IPS-20b (cell line): ENCODE measurements around the gene TMEM250.

Experiments
- H3K27ac ChIP-seq: one replicate; pipeline ENCODE4 v1.5.1; 2013; ENCODE audit warnings: low read length
- H3K27me3 ChIP-seq: 2 replicates; pipeline ENCODE4 v1.6.1; 2013; ENCODE audit warnings: mild to moderate bottlenecking, low read length, inconsistent platforms; ENCODE audit not compliant: insufficient read depth
- H3K36me3 ChIP-seq: 2 replicates; pipeline ENCODE4 v1.6.1; 2013; ENCODE audit warnings: low read depth, mild to moderate bottlenecking, inconsistent platforms, low read length, moderate library complexity; ENCODE audit not compliant: insufficient read depth
- H3K4me1 ChIP-seq: 2 replicates; pipeline ENCODE4 v1.6.1; 2013; ENCODE audit warnings: mild to moderate bottlenecking, control low read depth, inconsistent platforms, low read length, moderate library complexity; ENCODE audit not compliant: insufficient read depth
- H3K4me3 ChIP-seq: 2 replicates; pipeline ENCODE4 v1.5.1; 2013; ENCODE audit warnings: mild to moderate bottlenecking, low read length, inconsistent platforms
- H3K9ac ChIP-seq: 2 replicates; pipeline ENCODE4 v1.6.1; 2013; ENCODE audit warnings: low read depth, mild to moderate bottlenecking, inconsistent platforms, low read length, moderate library complexity
- H3K9me3 ChIP-seq: 2 replicates; pipeline ENCODE4 v1.6.1; 2013; ENCODE audit warnings: mild to moderate bottlenecking, low read depth, low read length, inconsistent platforms; ENCODE audit not compliant: insufficient read depth

TMEM250 gene

DNA sequence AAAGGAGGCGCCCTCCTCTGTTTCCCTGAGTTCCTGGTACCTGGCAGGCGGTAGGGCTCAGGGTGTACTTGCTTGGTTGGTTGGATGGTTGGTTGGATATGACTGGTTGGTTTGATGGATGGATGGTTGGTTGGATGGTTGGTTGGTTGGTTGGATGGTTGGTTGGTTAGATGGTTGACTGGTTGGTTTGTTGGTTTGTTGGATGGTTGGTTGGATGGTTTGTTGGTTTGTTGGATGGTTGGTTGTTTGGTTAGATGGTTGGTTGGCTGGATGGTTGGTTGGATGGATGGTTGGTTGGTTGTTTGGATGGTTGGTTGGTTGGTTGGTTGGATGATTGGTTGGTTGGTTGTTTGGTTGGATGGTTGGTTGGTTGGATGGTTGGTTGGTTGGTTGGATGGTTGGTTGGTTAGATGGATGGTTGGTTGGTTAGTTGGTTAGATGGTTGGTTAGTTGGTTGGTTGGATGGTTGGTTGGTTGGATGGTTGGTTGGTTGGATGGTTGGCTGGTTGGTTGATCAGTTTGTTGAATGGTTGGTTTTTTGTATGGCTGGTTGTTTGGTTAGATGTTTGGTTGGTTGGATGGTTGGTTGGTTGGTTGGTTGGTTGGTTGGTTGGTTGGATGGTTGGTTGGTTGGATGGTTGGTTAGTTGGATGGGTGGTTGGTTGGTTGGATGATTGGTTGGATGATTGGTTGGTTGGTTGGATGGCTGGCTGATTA, 6.5 kb upstream of the TMEM250 start:
- Histone ChIP-seq H3K4me1 (no peaks in the 10 kb centered on the region; the same call in 1 of the 2 replicates), H3K27ac (no peak overlapping the region), H3K36me3 (no peaks in the 10 kb centered on the region), H3K27me3 (peaks cover 8% of the 10 kb centered on the region), H3K4me3 (no peak overlapping the region), H3K9me3 (no peaks in the 10 kb centered on the region), H3K9ac (no peak overlapping the region)

DNA sequence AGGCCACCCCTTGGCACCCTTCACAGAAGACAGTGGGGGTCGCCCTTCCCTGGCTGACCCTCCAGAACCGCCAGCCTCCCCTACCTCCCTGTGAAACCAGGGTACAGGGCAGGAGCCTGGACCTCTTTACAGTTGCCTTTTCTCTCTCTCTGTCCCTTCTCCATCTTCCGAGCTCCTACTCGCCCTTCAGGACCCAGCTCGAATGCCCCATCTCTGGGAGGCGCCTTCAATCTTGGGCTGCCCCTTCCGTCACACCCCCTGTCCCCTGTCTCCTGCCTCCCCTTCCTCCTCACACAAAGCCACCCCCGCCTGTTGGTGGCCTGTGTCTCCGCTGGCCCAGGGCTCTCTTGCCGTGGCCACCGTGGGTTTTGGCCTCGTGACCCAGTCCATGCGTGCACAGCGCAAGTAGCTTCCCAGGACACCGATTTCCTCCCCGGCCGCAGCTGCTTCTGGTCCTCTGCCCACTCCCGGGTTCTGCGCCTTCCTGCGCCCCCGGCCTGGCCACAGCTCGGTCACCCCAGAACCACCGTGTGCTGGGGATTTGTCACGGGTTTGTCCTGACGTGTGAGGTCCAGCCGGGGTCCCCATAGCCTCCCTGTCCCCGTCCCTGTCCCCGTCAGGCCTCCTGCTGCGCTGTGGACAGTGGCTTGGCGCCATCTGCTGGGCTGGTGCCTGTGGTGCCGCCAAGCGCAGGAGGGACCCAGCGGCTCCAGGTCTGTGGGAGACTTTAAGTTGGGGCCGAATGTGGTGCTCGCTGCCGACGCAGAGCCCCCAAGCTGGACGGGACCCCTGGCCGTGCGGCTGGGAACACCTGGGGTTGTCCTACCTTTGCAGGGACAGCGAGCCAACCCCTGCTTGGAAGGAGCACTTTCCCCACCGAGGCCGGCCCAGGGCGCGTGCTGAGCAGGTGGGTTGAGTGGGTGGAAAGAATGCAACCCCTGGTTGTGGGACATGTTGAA, 4.0 kb upstream of the TMEM250 start:
- Histone ChIP-seq H3K9me3 (no peaks in the 10 kb centered on the region), H3K9ac (no peak overlapping the region), H3K4me1 (no peaks in the 10 kb centered on the region; the same call in 1 of the 2 replicates), H3K36me3 (no peaks in the 10 kb centered on the region), H3K27ac (no peak overlapping the region), H3K27me3 (peaks cover 8% of the 10 kb centered on the region), H3K4me3 (no peak overlapping the region)

DNA sequence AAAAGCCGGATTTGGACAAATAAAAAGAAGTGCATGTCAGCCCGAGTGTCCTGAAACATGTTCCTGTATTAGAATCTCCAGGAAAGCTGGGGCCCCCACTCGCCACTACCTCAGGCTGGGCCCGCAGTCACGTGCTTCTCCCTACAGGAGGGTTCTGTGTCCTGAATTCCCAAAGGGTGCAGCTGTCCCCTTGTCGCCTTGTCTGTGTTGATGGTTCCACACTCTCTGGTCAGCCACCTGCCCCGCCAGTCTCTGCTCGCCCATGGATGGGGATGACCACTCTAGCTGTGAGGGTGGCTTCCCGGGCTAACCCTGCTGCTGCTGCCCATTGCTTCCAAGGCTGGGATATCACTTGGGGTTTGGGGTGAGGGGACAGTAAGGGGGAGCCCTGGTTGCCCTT, 3.1 kb upstream of the TMEM250 start:
- Histone ChIP-seq H3K9me3 (no peaks in the 10 kb centered on the region), H3K27me3 (peaks cover 8% of the 10 kb centered on the region), H3K27ac (no peak overlapping the region), H3K9ac (no peak overlapping the region), H3K36me3 (no peaks in the 10 kb centered on the region), H3K4me3 (no peak overlapping the region), H3K4me1 (peaks cover 4% of the 10 kb centered on the region; the same call in 1 of the 2 replicates)

DNA sequence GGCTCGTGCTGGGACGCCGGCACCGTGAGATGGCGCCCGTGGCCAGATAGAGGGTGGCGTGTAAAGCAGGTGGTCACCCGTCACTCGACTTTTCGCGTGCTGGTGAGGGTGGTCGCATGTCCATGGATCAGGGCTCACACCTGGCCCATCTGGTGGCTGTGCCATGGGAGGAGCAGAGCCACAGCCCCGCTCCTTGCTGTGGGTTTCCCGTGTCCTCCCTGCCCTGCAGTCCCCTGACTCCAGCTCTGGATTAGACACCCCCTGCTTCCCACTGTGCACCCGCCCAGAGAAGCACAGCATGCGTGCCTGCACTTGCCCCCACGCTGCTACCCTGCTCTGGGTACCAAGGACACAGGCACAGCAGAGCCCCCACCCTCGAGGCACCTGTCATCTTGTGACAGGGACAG, 1.8 kb upstream of the TMEM250 start:
- Histone ChIP-seq H3K27me3 (peaks cover 8% of the 10 kb centered on the region), H3K4me1 (peaks cover 4% of the 10 kb centered on the region; the same call in 1 of the 2 replicates), H3K9ac (no peak overlapping the region), H3K36me3 (0 out of 2 replicates have a peak, but pooled peaks cover 4% of the 10 kb centered on the region), H3K4me3 (no peak overlapping the region), H3K27ac (no peak overlapping the region), H3K9me3 (no peaks in the 10 kb centered on the region)

DNA sequence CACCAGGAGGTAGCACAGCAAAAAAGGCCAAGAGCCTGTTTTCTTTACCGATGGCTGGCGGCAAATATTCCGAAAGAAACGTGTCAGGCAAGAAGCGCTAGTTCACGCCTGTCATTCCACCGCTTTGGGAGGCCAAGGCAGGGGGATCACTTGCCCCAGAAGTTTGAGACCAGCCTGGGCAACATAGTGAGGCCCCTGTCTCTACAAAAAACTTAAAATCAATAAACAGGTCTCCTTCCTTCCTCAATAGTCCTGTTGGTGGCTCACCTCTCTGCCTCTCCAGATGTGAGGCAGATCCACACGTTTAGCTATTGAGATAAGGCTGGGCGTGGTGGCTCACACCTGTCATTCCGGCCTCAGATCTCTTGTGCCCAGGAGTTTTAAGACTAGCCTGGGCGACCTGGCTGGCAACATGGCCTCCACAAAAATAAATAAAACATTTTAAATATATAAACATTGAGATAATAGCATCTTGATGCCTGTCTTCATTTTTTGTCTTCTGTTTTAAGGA, 1.3 kb upstream of the TMEM250 start:
- H3K4me1 ChIP-seq, result peaks cover 4% of the 10 kb centered on the region; the same call in 1 of the 2 replicates
- peaks cover 8% of the 10 kb centered on the region for H3K27me3 ChIP-seq
- H3K9me3 ChIP-seq, result no peaks in the 10 kb centered on the region
- peak overlapping the region; percentile 71; the same call in 1 of the 2 replicates for H3K4me3 ChIP-seq
- H3K36me3 ChIP-seq, result 0 out of 2 replicates have a peak, but pooled peaks cover 9% of the 10 kb centered on the region
- no peak overlapping the region for H3K27ac ChIP-seq
- H3K9ac ChIP-seq, result peak overlapping the region; percentile 87; the same call in 1 of the 2 replicates

DNA sequence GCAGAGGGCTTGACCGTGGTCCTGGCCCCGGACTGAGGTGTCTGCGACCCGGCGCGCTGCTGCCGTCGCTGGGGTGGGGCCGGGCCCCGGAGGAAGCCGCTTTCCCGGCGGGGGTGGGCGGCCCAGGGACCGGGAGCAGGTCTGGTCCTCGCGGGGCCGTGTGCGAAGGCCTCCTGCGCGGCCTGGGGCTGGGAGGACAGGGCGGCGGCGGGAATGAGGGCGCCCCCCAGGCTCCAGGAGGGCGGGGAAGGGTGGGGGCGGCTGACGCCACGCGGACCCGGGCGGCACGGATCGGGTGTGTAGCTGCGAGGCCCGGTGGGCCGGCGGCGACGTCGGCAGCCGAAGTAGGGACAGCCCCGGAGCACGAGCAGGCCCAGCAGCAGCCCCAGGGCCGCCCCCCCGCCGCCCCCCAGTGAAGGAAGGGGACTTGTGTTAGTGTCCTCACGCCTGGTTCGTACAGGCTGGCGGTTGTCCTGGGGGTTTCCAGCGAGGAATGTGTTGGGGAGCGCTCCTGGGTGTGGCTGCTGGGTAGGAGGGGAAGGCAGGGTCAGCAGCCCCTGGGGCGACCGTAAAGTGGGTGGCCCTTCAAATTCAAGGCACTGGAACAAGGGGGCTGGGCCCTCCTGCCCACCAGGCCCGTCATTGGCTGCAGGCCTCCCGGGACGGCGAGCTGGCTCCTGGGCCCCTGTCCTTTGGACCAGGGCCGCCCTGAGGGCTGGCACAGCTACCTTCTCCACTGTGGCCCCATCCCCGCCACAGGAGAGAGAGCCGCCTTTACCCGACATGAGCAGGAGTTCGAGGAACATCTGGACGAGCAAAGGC, 597 bp upstream of the TMEM250 start:
- H3K27ac ChIP-seq, result peak overlapping the region; percentile 36
- no peaks in the 10 kb centered on the region for H3K9me3 ChIP-seq
- peaks cover 8% of the 10 kb centered on the region for H3K27me3 ChIP-seq
- H3K4me1 ChIP-seq, result peaks cover 4% of the 10 kb centered on the region; the same call in 1 of the 2 replicates
- peak overlapping the region; percentile 87; the same call in 1 of the 2 replicates for H3K9ac ChIP-seq
- 0 out of 2 replicates have a peak, but pooled peaks cover 16% of the 10 kb centered on the region for H3K36me3 ChIP-seq
- peak overlapping the region; percentile 71 for H3K4me3 ChIP-seq

DNA sequence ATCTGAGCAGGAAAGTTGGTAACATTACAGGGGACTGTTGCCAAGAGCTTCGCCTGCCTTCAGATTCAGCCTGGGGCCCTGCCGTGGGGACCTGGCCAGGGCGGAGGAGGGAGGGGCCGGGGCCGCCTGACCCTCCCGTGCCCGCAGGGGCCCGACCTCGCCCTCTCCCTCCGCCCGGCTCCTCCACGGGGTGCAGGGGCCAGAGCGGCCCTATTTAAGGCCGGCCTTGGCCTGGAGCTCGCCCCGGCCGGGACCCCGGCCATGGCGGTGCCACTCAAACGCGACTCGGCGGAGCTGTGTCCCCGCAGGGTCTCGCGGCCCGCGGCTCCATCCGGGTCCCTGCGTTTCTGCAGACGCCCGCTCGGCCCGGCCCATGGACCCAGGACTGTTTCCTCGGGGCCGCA, 757 bp downstream of the TMEM250 start:
- Histone ChIP-seq H3K9ac (peak overlapping the region; percentile 87; the same call in 1 of the 2 replicates), H3K36me3 (0 out of 2 replicates have a peak, but pooled peaks cover 17% of the 10 kb centered on the region), H3K9me3 (no peaks in the 10 kb centered on the region), H3K27ac (peak overlapping the region; percentile 17), H3K27me3 (peaks cover 8% of the 10 kb centered on the region), H3K4me3 (peak overlapping the region; percentile 71), H3K4me1 (peaks cover 4% of the 10 kb centered on the region; the same call in 1 of the 2 replicates)

DNA sequence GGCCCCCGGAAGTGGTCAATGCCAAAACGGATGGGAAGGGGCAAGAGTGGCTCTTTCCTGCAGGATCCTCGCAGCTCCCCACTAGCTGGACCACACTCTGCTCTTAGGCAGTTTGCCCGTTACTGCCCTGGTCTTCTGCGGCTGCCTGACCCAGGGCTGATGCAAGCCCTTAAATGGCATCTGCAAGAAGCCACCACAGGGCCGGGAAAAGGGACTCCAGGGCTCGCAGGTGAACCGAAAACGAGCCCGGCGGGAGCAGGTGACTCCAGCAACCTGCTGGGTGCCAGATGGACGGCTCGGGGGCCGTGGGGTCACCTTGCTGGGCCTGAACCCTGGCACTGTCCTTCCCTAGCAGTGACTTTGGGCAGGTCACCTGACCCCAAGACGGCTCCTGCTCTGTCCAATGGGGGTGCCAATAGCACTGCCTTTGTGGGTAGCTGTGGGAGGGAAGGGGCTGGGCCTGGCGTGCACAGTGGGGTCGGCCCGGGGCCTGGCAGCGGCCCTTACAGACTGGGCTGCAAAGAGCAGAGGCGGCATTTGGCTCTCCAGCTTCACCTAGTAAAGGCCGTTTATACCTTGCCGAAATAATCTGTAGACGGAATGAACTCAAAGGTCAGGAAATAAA, 1.3 kb downstream of the TMEM250 start:
- peaks cover 4% of the 10 kb centered on the region; the same call in 1 of the 2 replicates for H3K4me1 ChIP-seq
- peak overlapping the region; percentile 71 for H3K4me3 ChIP-seq
- H3K9me3 ChIP-seq, result no peaks in the 10 kb centered on the region
- H3K27me3 ChIP-seq, result peaks cover 3% of the 10 kb centered on the region
- H3K36me3 ChIP-seq, result 0 out of 2 replicates have a peak, but pooled peaks cover 17% of the 10 kb centered on the region
- H3K9ac ChIP-seq, result peak overlapping the region; percentile 87; the same call in 1 of the 2 replicates
- peak overlapping the region; percentile 17 for H3K27ac ChIP-seq

DNA sequence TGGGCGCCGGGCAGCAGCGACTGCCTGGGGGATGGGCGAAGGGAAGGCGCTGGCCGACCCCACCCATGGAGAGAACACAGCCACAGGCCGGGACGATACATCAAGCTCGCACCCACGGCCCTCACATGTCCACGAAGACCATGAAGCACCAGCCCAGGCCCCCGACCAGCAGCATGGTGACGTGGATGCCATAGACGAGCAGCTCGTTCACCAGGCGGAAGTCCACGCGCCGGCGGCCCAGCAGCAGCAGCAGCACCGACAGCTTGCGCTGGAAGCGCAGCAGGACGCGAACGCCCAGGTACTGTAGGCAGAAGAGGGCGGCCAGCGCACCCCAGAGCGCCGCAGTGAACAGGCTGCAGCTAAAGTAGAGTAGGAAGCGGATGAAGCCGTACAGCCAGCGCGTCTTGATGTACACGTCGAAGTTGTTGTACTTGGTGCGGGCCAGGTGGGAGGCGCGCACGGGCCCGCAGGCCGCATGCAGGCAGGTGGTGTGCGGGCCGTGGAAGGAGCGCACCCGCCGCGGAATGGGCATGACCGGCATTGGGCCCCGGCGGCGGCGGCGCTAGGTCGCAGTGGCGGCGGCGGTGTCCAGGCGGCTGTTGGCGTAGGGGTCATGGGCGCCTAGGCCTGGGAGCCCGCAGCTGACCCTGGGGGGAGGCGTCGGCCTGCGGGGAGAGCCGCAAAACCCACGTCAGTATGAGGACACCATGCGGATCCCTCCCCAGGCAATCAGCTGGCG, 2.1 kb downstream of the TMEM250 start:
- Histone ChIP-seq H3K9me3 (no peaks in the 10 kb centered on the region), H3K9ac (no peak overlapping the region), H3K4me3 (no peak overlapping the region), H3K4me1 (peaks cover 4% of the 10 kb centered on the region; the same call in 1 of the 2 replicates), H3K36me3 (0 out of 2 replicates have a peak, but pooled peaks cover 17% of the 10 kb centered on the region), H3K27me3 (no peaks in the 10 kb centered on the region), H3K27ac (no peak overlapping the region)
